ENCODE data around the gene CSTPP1.
"Not testable (repeated sequence)": the region's sequence is repeated elsewhere in the genome, so short reads cannot be mapped to it uniquely, and the experiment has no call there.

The CSTPP1 gene

DNA sequence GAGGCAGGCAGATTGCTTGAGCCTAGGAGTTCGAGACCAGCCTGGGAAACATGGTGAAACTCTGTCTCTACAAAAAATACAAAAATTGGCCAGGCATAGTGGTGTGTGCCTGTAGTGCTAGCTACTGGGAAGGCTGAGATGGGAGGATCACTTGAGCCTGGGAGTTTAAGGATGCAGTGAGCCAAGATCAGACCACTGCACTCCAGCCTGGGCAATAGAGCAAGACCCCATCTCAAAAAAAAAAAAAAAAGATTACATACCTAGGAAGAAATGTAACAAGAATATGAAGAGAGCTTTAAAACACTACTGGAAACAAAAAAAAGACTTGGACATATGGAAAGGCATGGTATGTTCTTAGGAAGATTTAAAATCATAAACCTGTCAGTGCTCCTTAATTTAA, 144.2 kb downstream of the CSTPP1 start:
- in situ Hi-C loops (cut with MboI; ENCODE audit: low sequenced_read_pairs) = not testable (repeated sequence)

GRCh38 chr11:47083913-47084312, 147.4 kb downstream of the CSTPP1 start:
- in situ Hi-C loops (cut with MboI; ENCODE audit: low sequenced_read_pairs) = no loop called here

- in situ Hi-C loops (cut with MboI; ENCODE audit: low sequenced_read_pairs) = no loop called here
Measured at GRCh38 chr11:47087801-47088200, 151.2 kb downstream of the CSTPP1 start.

DNA sequence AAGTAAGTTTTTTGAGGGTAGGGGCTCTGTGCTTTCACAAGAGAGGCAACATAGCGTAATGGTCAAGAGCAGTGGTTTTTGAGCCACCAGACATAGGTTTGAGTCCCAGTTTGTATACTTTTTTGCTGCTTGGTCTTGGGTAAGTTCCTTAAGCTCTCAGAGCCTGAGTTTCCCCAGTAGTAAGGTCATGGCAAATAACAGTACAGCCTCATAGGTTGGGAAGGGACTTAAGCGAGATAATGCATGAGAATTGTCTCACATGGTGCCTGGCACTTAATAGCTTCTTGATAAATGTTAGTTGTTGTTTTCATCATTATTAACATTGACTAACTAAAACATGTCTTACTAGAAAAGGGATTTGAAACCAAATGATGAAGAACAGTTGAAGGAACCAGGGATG, 157.0 kb downstream of the CSTPP1 start:
- in situ Hi-C loops (cut with MboI; ENCODE audit: low sequenced_read_pairs) = no loop called here

DNA sequence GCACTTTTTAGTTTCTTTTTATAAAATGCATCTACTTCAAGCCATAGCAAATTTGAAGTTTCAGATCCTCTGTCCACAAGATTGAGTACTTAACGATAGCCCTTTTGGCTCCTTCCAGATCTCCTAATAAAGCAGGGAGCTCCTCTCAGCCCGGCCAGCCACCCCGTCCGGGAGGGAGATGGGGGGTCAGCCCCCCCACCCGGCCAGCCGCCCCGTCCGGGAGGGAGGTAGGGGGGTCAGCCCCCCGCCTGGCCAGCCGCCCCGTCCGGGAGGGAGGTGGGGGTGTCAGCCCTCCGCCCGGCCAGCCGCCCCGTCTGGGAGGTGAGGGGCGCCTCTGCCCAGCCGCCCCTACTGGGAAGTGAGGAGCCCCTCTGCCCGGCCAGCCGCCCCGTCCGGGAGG, 160.3 kb downstream of the CSTPP1 start:
- in situ Hi-C loops (cut with MboI; ENCODE audit: low sequenced_read_pairs) = not testable (repeated sequence)

- in situ Hi-C loops (cut with MboI; ENCODE audit: low sequenced_read_pairs) = not testable (repeated sequence)
Measured at GRCh38 chr11:47098223-47098622, 161.7 kb downstream of the CSTPP1 start.

GRCh38 chr11:47099214-47099917, 162.8 kb downstream of the CSTPP1 start:
- in situ Hi-C loops (cut with MboI; ENCODE audit: low sequenced_read_pairs) = no loop called here

DNA sequence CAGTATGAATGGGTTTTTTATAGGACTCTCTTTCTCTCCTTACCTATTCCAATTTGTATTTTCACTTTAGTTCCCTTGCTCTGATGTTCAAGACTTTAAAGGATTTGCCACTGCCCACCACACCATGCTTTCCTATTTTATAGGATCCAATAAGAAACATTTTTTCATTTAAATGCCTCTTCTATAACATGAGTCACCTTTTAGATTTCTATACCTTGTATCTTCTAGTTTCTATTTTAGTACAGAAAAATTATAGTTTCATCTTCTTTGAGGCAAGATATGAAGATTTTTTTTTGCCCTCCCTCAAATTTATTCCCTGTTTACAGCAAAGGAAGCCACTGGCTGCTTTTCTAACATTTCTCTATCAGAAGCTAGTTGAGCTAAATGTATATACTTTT, 163.4 kb downstream of the CSTPP1 start:
- in situ Hi-C loops (cut with MboI; ENCODE audit: low sequenced_read_pairs) = no loop called here

- in situ Hi-C loops (cut with MboI; ENCODE audit: low sequenced_read_pairs) = no loop called here
Measured at GRCh38 chr11:47101406-47101805, 164.8 kb downstream of the CSTPP1 start.

DNA sequence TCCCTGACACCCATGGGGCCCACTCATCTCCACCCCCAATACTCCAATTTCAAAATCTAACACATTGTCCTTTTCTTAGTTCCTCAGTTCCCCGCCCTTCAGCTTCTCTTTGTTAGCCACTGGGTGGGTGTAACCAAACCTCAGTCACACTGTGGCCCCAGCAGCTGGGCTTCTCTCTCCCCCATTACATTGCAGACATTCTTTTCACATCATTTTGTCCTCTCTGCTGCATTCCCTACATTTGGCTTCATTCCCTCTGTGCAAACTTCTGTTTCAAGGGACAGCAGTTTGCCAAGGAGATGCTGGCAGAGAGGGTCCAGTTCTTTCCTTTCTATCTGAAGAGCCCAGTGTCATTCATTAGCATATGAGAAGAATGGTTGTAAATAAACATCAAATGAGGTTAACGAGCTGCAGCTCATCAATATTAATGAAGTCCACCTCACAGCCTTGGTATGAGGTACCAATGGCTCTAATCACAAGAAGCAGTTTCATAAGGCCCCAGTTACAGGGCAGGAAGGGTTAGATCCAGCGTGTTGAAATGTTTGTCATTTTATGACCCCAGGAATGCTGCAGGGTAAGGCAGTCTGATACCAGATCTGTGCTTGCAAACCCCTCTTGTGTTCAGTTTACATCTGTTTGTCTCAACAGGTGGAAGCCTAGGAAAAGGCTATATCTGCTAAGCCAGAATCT, 167.8 kb downstream of the CSTPP1 start:
- in situ Hi-C loops (cut with MboI; ENCODE audit: low sequenced_read_pairs) = no loop called here

GRCh38 chr11:47105541-47105940, 169.0 kb downstream of the CSTPP1 start:
- in situ Hi-C loops (cut with MboI; ENCODE audit: low sequenced_read_pairs) = no loop called here

GRCh38 chr11:47105974-47106373, 169.4 kb downstream of the CSTPP1 start:
- in situ Hi-C loops (cut with MboI; ENCODE audit: low sequenced_read_pairs) = no loop called here

DNA sequence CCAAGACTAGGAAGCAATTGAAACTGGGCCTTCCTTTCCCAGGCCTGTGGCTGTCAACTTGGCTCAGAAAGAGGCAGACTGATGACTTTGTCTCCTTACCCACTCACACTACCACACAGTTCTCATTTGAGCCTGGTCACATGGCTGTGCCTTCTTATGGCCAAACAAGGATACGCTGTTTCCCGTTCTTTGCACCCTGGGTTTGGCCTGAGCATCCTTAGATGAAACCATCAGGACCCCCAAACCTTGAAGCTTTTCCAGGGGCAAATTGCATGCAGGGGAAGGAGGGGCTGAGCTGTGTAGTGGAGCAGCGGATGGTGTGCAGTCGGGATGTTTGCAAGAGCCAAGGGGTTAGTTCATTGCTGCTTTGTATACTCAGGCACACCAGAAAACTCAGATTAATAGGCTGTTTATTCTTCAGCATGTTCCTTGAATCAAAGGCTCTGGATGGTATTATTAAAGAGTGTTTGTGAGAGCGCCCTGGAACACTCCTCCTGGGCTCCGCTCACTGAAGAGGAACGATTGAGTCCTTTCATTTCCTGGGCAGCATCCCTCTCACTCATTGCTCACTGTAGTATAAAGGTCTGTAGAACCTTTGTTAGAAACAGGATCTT, 170.3 kb downstream of the CSTPP1 start:
- in situ Hi-C loops (cut with MboI; ENCODE audit: low sequenced_read_pairs) = no loop called here

DNA sequence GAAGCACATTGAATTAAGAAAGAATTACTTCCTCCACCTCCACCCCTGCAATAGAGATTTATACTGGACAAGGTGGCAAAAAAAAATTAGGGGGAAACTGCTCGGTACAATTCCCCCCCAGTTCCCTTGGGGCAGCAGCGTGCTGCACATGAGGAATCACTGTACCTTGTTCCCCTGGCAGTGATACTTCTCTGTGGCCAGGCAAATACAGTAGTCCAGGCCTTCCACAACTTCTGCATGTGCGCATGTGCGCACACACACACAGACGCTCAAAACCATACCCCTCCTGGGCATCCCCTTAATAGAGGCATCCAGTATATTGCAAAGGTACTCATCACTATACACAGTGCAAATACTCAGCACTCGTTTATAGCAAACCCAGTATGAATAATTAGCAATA, 171.2 kb downstream of the CSTPP1 start:
- in situ Hi-C loops (cut with MboI; ENCODE audit: low sequenced_read_pairs) = no loop called here

GRCh38 chr11:47108214-47108613, 171.7 kb downstream of the CSTPP1 start:
- in situ Hi-C loops (cut with MboI; ENCODE audit: low sequenced_read_pairs) = no loop called here

GRCh38 chr11:47109051-47109726, 172.6 kb downstream of the CSTPP1 start:
- in situ Hi-C loops (cut with MboI; ENCODE audit: low sequenced_read_pairs) = no loop called here

DNA sequence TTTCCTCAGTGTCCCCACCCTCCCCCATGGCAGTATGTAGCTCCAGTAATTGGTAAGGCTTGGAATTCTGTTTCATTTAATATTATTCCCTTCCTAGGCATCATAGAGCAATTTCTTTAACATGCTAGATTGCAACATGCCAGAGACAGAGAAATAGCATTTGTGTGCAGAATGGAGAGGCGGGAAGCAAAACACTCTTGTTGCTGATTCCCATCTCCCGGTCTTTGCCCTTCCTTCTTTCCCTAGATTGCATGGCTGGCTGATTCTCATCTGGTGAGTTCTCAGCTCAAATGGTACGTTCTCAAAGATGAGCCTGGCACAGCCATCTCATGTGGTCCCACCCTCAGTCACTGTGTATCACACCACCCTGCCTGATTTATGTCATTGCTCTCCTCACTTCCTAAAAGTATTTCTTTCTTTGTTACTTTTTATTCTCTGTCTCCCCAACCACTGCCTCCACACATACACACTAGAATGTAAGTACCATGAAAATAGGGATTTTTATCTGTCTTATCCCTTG, 173.2 kb downstream of the CSTPP1 start:
- in situ Hi-C loops (cut with MboI; ENCODE audit: low sequenced_read_pairs) = no loop called here

GRCh38 chr11:47111318-47111804, 174.8 kb downstream of the CSTPP1 start:
- in situ Hi-C loops (cut with MboI; ENCODE audit: low sequenced_read_pairs) = no loop called here

- in situ Hi-C loops (cut with MboI; ENCODE audit: low sequenced_read_pairs) = not testable (repeated sequence)
Measured at GRCh38 chr11:47112941-47113340, 176.4 kb downstream of the CSTPP1 start.

GRCh38 chr11:47118958-47119688, 182.6 kb downstream of the CSTPP1 start:
- in situ Hi-C loops (cut with MboI; ENCODE audit: low sequenced_read_pairs) = not testable (repeated sequence)

- in situ Hi-C loops (cut with MboI; ENCODE audit: low sequenced_read_pairs) = no loop called here
Measured at GRCh38 chr11:47121056-47121455, 184.5 kb downstream of the CSTPP1 start.

Measured in HL-60/S4 treated with retinoic acid at 250 ng/mL for 4 days and 3 days (cell line).